Prostate gland (tissue), 1 donor: Measurements from ENCODE around the gene RANGAP1.
A peak's percentile ranks its signal among the peaks of the same experiment; 100 is the strongest.

Source experiments
- POLR2A ChIP-seq: fragments of 450-650 bp; IDR thresholded peaks from one replicate; pipeline ENCODE4 v1.6.1; 2016; ENCODE audit warnings: antibody characterized with exemption, mild to moderate bottlenecking
- POLR2AphosphoS5 ChIP-seq: sonication (generic); formaldehyde crosslinking; IDR thresholded peaks from one replicate; pipeline ENCODE4 v1.6.1; 2017; ENCODE audit warnings: antibody characterized with exemption

- TF ChIP-seq POLR2AphosphoS5 = peak; percentile 37
- peak; percentile 25 for TF ChIP-seq POLR2A
These were observed 88.7 kb downstream of the RANGAP1 start for GRCh38 chr22:41197038-41197972.
